NB4 (cell line): ENCODE results near the gene NME7.

Experiments
- DNase-seq: peaks from one replicate; pipeline ENCODE4 v3.0.0; 2010; ENCODE audit warnings: low read depth
- H3K4me3 ChIP-seq: one replicate; pipeline ENCODE4 v1.5.1; 2011; ENCODE audit warnings: mild to moderate bottlenecking, low read depth, low read length, moderate library complexity
- CTCF ChIP-seq: IDR thresholded peaks from one replicate; pipeline ENCODE4 v1.5.1; 2012; ENCODE audit warnings: low read depth, low read length
- MYC ChIP-seq: IDR thresholded peaks from 2 replicates; pipeline ENCODE4 v1.6.1; 2011; ENCODE audit warnings: low read depth, low read length
- POLR2A ChIP-seq: IDR thresholded peaks from 2 replicates; pipeline ENCODE4 v1.6.1; 2011; ENCODE audit warnings: mild to moderate bottlenecking; ENCODE audit not compliant: insufficient read length; ENCODE audit errors: extremely low read depth
- TF ChIP-seq, protein P1 (sequence below): IDR thresholded peaks from 2 replicates; pipeline ENCODE4 v1.6.1; 2011; ENCODE audit warnings: low read depth, low read length

The NME7 gene

DNA sequence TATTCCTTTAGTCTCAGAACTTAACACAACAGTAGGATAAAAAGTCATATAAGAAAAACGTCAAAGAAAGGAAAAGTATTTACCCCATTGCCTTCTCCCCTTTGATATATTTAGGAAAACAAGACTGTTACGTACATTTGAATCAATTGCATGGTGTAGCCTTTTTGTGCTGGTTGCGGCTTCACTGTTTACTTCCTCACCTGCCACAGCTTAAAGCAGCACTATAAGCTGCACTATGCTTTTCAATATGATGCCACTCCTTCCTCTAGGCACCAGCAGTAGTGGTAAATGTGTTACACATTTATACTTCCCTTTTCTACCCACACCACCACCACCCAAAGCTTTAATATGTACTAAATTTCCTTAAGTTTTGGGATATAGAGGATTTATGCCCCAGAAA, 150.0 kb downstream of the NME7 start:
- TF ChIP-seq MYC: no peak
- no peak for TF ChIP-seq POLR2A
- H3K4me3 ChIP-seq: no peak overlapping the region

DNA sequence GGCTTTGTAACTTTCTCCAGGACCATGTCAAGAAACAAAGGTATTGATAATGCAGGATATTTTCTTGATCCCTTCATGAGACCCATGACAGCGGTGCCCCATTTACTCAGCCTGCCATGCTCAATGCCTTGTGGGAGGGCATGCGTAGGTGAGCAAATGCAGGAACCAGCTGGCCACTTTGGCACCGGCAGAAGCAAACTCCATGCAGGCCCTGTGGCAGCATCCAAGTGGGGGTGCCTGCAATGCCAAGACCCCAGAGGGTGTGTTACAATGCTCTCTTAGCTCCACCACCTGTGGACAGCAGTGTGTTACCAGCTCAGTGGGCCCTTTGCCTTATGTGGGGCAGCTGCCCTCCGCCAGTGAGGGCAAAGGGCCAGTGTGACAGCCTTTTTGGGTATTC, 153.0 kb downstream of the NME7 start:
- DNase-seq: no peak
- TF ChIP-seq MYC (no peak), CTCF (no peak), POLR2A (no peak)
- TF ChIP-seq, protein P1, sequence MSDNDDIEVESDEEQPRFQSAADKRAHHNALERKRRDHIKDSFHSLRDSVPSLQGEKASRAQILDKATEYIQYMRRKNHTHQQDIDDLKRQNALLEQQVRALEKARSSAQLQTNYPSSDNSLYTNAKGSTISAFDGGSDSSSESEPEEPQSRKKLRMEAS: no peak
- H3K4me3 ChIP-seq: no peak overlapping the region

More for the DNA sequence above, 150.0 kb downstream of the NME7 start:
- DNase-seq: peak; percentile 37

DNA sequence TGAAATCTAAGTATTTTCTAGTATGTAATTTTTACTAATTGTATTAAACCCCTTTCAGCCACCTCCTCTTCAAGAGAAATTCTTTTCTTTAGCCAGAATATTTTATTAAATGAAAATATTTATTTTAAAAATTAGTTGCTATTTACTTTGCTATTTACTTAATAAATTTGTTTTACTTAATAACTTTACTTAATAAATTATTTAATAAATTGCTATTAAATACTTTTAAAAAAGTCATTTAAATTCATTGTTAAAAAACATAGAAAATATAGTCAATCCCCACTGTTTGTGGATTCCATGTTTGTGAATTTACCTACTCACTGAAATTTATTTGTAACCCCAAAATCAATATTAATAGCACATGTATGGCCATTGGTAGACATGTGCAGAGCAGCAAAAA, 155.5 kb downstream of the NME7 start:
- DNase-seq: no peak
- H3K4me3 ChIP-seq: no peak overlapping the region
- TF ChIP-seq CTCF (no peak), POLR2A (no peak)
- TF ChIP-seq, protein P1: no peak

DNA sequence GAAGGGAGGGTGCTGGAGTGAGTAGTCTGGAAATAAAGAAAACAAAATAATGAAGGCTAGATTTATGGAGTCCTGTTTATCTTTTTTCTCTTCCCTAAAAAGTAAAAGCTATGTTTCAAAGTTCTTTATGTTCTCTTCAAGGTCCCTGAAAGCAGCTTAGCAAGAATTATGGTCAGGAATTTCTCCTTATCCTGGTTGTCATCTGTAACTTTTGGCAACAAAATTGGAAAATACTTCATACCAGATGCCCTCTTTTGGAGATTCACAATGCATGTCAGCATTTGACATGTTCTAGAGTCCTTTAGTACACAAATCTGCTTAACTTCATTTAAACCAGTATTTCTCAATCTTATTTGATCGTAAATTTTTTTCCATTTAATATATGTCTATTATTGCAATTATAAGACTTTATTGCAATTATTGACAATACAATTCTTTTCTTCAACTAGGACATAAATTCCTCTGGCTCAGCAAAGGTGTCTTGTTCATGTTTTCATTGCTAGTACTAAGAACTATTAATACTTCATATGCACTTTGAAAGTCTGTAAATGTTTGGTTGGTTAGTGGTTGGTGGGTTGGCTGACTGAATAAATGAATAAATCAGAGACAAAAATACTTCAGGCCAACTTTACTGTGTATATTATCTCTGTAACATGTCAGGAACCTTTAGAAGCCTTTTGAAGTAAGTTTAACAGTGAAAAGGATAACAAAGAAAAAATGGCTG, 159.6 kb downstream of the NME7 start:
- no peak overlapping the region for H3K4me3 ChIP-seq
- no peak for DNase-seq
- TF ChIP-seq CTCF (no peak), MYC (no peak)

DNA sequence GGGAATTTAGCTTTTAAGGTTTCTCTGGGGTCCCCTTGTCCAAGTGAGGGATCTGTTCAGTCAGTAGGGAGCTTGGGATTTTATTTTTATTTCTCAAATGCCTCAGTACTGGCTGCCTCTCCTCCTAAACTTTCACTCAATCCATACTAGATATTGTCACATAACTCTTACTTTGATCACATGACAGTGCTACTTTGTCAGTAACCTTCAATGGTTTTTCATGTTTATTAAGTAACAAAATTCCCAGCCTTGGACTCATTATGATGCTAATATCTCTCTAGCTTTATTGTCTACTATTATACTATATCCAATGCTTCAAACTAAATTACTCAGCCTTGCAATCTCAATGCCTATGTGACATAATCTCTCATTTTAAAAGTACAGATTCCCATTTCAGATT, 163.4 kb downstream of the NME7 start:
- H3K4me3 ChIP-seq: no peak overlapping the region
- no peak for TF ChIP-seq POLR2A
- TF ChIP-seq, protein P1: no peak
- no peak for TF ChIP-seq MYC
- TF ChIP-seq CTCF: no peak
- DNase-seq: no peak

DNA sequence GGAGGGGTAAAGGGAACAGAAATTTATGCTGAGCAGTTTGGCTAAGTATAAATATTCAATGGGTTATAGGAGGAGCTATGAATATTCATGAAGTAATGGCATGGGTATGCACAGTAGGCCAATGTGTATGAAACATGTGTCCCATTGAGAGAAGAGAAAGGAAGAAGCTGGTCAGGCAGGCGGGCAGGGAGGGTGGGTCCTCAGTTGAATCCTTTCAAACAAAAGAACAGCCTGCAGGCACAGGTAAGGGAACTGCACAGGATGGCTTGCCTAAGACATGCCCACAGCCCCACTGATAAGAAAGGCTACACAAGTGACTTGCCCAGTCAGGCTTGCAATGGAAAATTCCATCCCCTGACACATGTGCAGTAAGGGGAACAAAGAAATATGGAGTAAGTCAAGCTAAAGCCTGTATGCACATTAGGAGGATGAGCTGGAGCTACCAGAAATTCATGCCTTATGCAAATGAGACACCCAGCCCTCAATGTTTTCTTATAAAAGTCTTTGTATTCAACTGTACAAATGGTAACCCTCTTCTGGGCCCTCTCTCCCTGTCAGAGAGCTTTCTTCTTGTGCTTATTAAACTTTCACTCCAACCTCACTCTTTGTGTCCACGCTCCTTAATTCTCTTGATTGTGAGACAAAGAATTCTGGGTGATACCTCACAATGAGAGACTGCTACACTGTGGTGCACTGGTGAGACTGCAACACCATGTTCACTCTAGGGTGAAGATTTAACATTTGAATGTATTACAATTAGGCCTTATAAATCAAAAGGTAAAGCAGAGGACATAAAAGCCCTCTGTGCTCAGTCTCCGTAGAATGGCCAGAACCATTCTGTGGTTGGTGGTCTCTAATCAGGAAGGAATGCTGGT, 164.6 kb downstream of the NME7 start:
- DNase-seq: no peak
- TF ChIP-seq, protein P1: no peak
- no peak for TF ChIP-seq MYC
- no peak for TF ChIP-seq CTCF
- TF ChIP-seq POLR2A: no peak
- no peak overlapping the region for H3K4me3 ChIP-seq
